ENCODE measurements around the gene C1QTNF2.
"Not testable (repeated sequence)": the region's sequence is repeated elsewhere in the genome, so short reads cannot be mapped to it uniquely, and the experiment has no call there.

DNA sequence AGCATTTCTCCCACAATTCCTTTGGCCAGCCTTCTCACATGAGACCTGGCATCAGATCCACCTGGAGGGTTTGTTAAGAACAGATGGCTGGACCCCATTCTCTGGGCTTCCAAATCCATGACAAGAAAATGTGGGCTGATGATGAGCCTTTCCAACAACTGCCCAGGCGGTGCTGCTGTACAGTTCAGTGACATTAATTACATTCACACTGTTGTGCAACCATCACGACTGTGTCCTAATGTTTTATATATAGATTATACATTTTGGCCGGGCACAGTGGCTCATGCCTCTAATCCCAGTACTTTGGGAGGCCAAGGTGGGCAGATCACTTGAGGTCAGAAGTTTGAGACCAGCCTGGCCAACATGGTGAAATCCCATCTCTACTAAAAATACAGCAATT lies 35.7 kb downstream of the C1QTNF2 start:
- not testable (repeated sequence) for TF ChIP-seq POLR2A, POLR2AphosphoS5 (IDR thresholded peaks at IDR 0.05)
- TF ChIP-seq, protein P1, sequence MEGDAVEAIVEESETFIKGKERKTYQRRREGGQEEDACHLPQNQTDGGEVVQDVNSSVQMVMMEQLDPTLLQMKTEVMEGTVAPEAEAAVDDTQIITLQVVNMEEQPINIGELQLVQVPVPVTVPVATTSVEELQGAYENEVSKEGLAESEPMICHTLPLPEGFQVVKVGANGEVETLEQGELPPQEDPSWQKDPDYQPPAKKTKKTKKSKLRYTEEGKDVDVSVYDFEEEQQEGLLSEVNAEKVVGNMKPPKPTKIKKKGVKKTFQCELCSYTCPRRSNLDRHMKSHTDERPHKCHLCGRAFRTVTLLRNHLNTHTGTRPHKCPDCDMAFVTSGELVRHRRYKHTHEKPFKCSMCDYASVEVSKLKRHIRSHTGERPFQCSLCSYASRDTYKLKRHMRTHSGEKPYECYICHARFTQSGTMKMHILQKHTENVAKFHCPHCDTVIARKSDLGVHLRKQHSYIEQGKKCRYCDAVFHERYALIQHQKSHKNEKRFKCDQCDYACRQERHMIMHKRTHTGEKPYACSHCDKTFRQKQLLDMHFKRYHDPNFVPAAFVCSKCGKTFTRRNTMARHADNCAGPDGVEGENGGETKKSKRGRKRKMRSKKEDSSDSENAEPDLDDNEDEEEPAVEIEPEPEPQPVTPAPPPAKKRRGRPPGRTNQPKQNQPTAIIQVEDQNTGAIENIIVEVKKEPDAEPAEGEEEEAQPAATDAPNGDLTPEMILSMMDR (IDR thresholded peaks at IDR 0.05): not testable (repeated sequence)
